ENCODE measurements around the gene KLHL3.

DNA sequence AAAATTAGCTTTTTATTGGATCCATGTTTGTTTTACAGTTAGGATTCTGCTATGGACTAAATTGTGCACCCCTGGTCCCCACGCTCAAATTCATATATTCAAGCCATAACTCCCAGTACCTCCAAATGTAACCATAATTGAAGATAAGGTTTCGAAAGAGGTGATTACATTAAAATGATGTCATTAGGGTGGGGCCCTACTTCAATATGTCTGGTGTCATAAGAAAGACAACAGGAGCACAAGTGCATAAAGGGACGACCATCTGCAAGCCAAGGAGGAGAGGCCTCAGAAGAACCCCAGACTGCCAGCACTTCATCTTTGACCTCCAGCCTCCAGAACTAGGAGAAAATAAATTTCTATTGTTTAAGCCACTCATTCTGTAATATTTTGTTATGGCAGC lies 25.7 kb upstream of the KLHL3 start:
- TF ChIP-seq, protein P1, sequence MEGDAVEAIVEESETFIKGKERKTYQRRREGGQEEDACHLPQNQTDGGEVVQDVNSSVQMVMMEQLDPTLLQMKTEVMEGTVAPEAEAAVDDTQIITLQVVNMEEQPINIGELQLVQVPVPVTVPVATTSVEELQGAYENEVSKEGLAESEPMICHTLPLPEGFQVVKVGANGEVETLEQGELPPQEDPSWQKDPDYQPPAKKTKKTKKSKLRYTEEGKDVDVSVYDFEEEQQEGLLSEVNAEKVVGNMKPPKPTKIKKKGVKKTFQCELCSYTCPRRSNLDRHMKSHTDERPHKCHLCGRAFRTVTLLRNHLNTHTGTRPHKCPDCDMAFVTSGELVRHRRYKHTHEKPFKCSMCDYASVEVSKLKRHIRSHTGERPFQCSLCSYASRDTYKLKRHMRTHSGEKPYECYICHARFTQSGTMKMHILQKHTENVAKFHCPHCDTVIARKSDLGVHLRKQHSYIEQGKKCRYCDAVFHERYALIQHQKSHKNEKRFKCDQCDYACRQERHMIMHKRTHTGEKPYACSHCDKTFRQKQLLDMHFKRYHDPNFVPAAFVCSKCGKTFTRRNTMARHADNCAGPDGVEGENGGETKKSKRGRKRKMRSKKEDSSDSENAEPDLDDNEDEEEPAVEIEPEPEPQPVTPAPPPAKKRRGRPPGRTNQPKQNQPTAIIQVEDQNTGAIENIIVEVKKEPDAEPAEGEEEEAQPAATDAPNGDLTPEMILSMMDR (IDR thresholded peaks at IDR 0.05), result no peak
- TF ChIP-seq POLR2A (IDR thresholded peaks at IDR 0.05), result no peak
